ENCODE results near the gene CD9.

CD9 gene

GRCh38 chr12:6202304-6202703, 2.1 kb downstream of the CD9 start:
- in situ Hi-C loops (cut with MboI; ENCODE audit: low sequenced_read_pairs, unreplicated experiment) = loop anchor here (10.0 kb wide), 1 partner anchor 82 kb away; no protein-coding TSS in a partner anchor
- no peak for DNase-seq (ENCODE audit: low spot score)
- TF ChIP-seq CTCF (IDR thresholded peaks at IDR 0.05; ENCODE audit: borderline replicate concordance, control extremely low read depth, extremely low read depth, insufficient read depth, missing control alignments) = no peak

DNA sequence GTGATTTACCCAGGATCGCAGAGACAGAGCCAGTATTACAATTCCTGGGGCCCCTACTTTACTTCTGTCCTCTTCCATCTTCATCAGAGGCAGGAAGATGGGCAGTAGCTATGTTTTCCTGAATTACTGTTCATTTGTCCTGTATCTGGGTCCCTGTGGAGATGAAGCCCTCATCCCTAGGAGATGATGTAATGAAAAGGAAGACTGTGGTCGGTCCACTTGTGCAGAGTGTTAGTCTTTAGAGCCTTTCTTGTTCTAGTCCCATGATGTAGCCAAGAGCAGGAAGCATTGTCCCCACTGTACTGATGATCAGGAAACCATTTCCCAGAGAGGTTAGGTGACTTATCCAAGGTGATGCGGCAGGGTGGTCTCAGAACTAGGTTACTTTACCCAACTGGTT, 2.6 kb downstream of the CD9 start:
- no peak for TF ChIP-seq CTCF (IDR thresholded peaks at IDR 0.05; ENCODE audit: borderline replicate concordance, control extremely low read depth, extremely low read depth, insufficient read depth, missing control alignments)
- in situ Hi-C loops (cut with MboI; ENCODE audit: low sequenced_read_pairs, unreplicated experiment) = loop anchor here (10.0 kb wide), 1 partner anchor 82 kb away; no protein-coding TSS in a partner anchor
- DNase-seq (ENCODE audit: low spot score) = no peak

GRCh38 chr12:6203601-6204000, 3.4 kb downstream of the CD9 start:
- no peak for DNase-seq (ENCODE audit: low spot score)

DNA sequence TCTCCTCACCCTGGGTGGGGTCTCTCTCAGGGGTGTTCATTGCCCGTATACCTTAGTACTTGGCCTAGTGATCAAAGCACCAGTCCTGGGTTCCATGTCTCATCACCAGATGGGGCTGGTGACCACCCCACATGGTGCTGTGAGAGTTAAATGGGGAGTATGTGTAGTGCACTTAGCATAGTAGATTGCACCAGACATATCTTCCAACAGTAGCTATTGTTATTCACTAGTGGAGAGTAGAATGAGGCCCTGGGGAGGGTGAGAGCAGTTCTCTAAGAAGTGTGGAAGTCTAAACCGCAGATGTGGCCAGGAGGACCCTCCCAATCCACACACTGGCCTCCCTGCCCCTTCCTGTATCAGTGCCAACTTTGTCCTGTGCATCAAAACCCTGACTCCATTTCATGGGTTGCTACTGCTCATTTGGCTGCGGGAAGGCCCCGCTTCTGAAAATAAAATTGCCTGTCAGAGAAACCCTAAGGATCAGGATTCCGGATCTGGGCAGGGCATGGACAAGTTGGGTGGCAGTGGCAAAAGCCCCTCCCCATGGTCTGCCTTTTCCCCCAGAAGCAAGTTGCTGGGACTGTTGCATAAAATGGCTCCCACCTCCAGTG, 4.4 kb downstream of the CD9 start:
- no peak for TF ChIP-seq CTCF (IDR thresholded peaks at IDR 0.05; ENCODE audit: borderline replicate concordance, control extremely low read depth, extremely low read depth, insufficient read depth, missing control alignments)
- DNase-seq (ENCODE audit: low spot score) = no peak
- in situ Hi-C loops (cut with MboI; ENCODE audit: low sequenced_read_pairs, unreplicated experiment) = loop anchor here (10.0 kb wide), 1 partner anchor 80 kb away; no protein-coding TSS in a partner anchor

More at GRCh38 chr12:6203601-6204000, 3.4 kb downstream of the CD9 start:
- in situ Hi-C loops (cut with MboI; ENCODE audit: low sequenced_read_pairs, unreplicated experiment) = loop anchor here (10.0 kb wide), 1 partner anchor 81 kb away; no protein-coding TSS in a partner anchor
- no peak for TF ChIP-seq CTCF (IDR thresholded peaks at IDR 0.05; ENCODE audit: borderline replicate concordance, control extremely low read depth, extremely low read depth, insufficient read depth, missing control alignments)

- DNase-seq (ENCODE audit: low spot score) = no peak
- TF ChIP-seq CTCF (IDR thresholded peaks at IDR 0.05; ENCODE audit: borderline replicate concordance, control extremely low read depth, extremely low read depth, insufficient read depth, missing control alignments) = no peak
- in situ Hi-C loops (cut with MboI; ENCODE audit: low sequenced_read_pairs, unreplicated experiment) = loop anchor here (10.0 kb wide), 1 partner anchor 80 kb away; no protein-coding TSS in a partner anchor
These were observed 4.9 kb downstream of the CD9 start for GRCh38 chr12:6205144-6205539.

DNA sequence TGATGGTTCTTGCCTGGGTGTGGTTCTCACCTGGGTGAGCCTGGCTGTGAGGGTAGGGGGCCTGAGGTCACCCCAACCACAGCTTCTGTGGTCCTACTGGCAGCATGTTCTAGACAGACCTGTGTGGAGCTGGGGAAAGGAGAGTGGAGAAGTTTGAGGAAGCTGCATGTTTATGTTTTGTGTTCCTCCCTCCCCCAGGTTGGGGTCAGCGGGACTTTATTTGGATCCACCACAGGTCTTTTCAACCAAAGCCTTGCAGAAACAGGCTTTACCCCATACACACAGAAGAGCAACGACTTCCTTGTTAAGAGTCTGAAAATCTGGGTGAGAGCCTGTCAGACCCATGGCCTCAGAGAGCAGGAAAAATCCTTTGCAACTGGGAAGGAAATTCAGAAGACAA, 5.6 kb downstream of the CD9 start:
- in situ Hi-C loops (cut with MboI; ENCODE audit: low sequenced_read_pairs, unreplicated experiment) = loop anchor here (10.0 kb wide), 1 partner anchor 79 kb away; no protein-coding TSS in a partner anchor
- no peak for DNase-seq (ENCODE audit: low spot score)
- TF ChIP-seq CTCF (IDR thresholded peaks at IDR 0.05; ENCODE audit: borderline replicate concordance, control extremely low read depth, extremely low read depth, insufficient read depth, missing control alignments) = no peak
